ENCODE measurements around the gene CDADC1. TPM values are rescaled to one million over a fixed set of nuclear protein-coding genes. Genes with fewer than 3 reads are reported as not detected.

Gene CDADC1
- total RNA-seq, 2 donors from 2014 or later = 3.9 to 5.6 TPM

Other genes with a start within 250 kb of the CDADC1 start
- not detected for gene MLNR, start 27.6 kb upstream of the CDADC1 start, total RNA-seq
- 10 to 100 TPM in 1 of 2 donors, 1 to 10 TPM in 1; 6.9 to 13.0 TPM for gene CAB39L, start 196.1 kb downstream of the CDADC1 start, total RNA-seq
- gene SETDB2, start 196.3 kb downstream of the CDADC1 start, total RNA-seq = 1 to 10 TPM; 4.9 to 8.6 TPM
- 10 to 100 TPM; 22.7 to 30.1 TPM for gene PHF11, start 248.0 kb downstream of the CDADC1 start, total RNA-seq